Mammary microvascular endothelial cell (primary cell): ENCODE data around the gene SMCP. TPM values are rescaled to one million over a fixed set of nuclear protein-coding genes. Genes with fewer than 3 reads are reported as not detected.

Experiments
- total RNA-seq: library from RNA; depleted of rRNA; stranded (reverse); fragments of >200 nt; gene quantifications from 2 replicates; pipeline ENCODE4 v1.2.3, GENCODE V29; 2015

The SMCP gene, protein sequence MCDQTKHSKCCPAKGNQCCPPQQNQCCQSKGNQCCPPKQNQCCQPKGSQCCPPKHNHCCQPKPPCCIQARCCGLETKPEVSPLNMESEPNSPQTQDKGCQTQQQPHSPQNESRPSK
- total RNA-seq: not detected in 2 replicates

DNA sequence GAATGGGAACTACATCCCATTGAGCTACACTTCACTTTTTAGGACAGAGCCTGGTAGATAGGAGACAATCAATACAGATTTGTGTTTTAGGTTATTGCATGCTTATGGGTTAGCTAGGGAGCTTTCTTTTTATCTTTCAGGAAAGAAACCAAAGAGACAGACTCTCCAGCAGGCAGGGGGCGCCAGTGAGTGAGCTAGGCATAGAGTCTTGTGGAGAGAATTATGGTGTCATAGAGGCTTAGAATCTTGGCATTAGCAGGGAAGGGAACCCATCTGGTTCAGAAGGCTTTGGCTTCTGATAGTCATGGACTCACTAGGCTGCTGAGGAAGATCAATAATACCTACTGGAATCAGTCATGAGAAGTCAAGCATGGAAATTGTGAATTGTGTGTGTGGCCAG lies at the start of gene SMCP:
TSS of gene SMCP (plus strand) at position 281 of the 400 bp plus-strand sequence. CDS start 6,101 bp downstream, outside the sequence.

GRCh38 chr1:152842556-152842955 lies 35.6 kb upstream of the SMCP start, which contains the start of gene LCE6A:
TSS of gene LCE6A (plus strand) at chr1:152842856. CDS start at chr1:152843521, 665 bp downstream.

GRCh38 chr1:152859696-152860095 lies 18.4 kb upstream of the SMCP start, which contains the start of gene LCE7A:
TSS of gene LCE7A (plus strand) at chr1:152859996. CDS start at chr1:152860698, 702 bp downstream.

GRCh38 chr1:152907686-152908601 lies 29.8 kb downstream of the SMCP start, which contains the start of gene IVL:
TSS of gene IVL (plus strand) at chr1:152908546. CDS start at chr1:152909798, 1,252 bp downstream.

Other genes starting within 250 kb of the SMCP start
- gene LCE2D, start 214.9 kb upstream of the SMCP start, total RNA-seq: not detected in 2 replicates
- not detected in 2 replicates for gene LCE2C, start 203.0 kb upstream of the SMCP start, total RNA-seq
- not detected in 2 replicates for gene LCE2B, start 192.2 kb upstream of the SMCP start, total RNA-seq
- not detected in 2 replicates for gene LCE2A, start 180.0 kb upstream of the SMCP start, total RNA-seq
- gene LCE4A, start 170.2 kb upstream of the SMCP start, total RNA-seq: not detected in 2 replicates
- gene KPRP, start 120.3 kb upstream of the SMCP start, total RNA-seq: not detected in 2 replicates
- gene LCE1F, start 103.2 kb upstream of the SMCP start, total RNA-seq: not detected in 2 replicates
- not detected in 2 replicates for gene LCE1E, start 92.1 kb upstream of the SMCP start, total RNA-seq
- gene LCE1D, start 81.6 kb upstream of the SMCP start, total RNA-seq: not detected in 2 replicates
- not detected in 2 replicates for gene LCE1C, start 71.7 kb upstream of the SMCP start, total RNA-seq
- not detected in 2 replicates for gene LCE1B, start 66.4 kb upstream of the SMCP start, total RNA-seq
- not detected in 2 replicates for gene LCE1A, start 50.8 kb upstream of the SMCP start, total RNA-seq
- gene LCE6A, start 35.5 kb upstream of the SMCP start, total RNA-seq: not detected in 2 replicates
- not detected in 2 replicates for gene LCE7A, start 18.3 kb upstream of the SMCP start, total RNA-seq
- gene IVL, start 30.2 kb downstream of the SMCP start, total RNA-seq: not detected in 2 replicates
- gene SPRR5, start 68.9 kb downstream of the SMCP start, total RNA-seq: not detected in 2 replicates
- gene SPRR4, start 92.3 kb downstream of the SMCP start, total RNA-seq: not detected in 2 replicates
- not detected in 2 replicates for gene SPRR1A, start 105.8 kb downstream of the SMCP start, total RNA-seq
- gene SPRR3, start 123.4 kb downstream of the SMCP start, total RNA-seq: not detected in 2 replicates
- not detected in 2 replicates for gene SPRR1B, start 152.9 kb downstream of the SMCP start, total RNA-seq
- not detected in 2 replicates for gene SPRR2D, start 162.8 kb downstream of the SMCP start, total RNA-seq
- gene SPRR2A, start 179.2 kb downstream of the SMCP start, total RNA-seq: not detected in 2 replicates
- not detected in 2 replicates for gene SPRR2B, start 193.3 kb downstream of the SMCP start, total RNA-seq
- gene SPRR2E, start 216.2 kb downstream of the SMCP start, total RNA-seq: not detected in 2 replicates
- gene SPRR2F, start 235.2 kb downstream of the SMCP start, total RNA-seq: not detected in 2 replicates